ENCODE results near the gene SPTBN5. TPM values are rescaled to one million over a fixed set of nuclear protein-coding genes. Genes with fewer than 3 reads are reported as not detected.

Gene SPTBN5
- total RNA-seq, 2 donors from 2014 or later, result 0.72 to 2.3 TPM

DNA sequence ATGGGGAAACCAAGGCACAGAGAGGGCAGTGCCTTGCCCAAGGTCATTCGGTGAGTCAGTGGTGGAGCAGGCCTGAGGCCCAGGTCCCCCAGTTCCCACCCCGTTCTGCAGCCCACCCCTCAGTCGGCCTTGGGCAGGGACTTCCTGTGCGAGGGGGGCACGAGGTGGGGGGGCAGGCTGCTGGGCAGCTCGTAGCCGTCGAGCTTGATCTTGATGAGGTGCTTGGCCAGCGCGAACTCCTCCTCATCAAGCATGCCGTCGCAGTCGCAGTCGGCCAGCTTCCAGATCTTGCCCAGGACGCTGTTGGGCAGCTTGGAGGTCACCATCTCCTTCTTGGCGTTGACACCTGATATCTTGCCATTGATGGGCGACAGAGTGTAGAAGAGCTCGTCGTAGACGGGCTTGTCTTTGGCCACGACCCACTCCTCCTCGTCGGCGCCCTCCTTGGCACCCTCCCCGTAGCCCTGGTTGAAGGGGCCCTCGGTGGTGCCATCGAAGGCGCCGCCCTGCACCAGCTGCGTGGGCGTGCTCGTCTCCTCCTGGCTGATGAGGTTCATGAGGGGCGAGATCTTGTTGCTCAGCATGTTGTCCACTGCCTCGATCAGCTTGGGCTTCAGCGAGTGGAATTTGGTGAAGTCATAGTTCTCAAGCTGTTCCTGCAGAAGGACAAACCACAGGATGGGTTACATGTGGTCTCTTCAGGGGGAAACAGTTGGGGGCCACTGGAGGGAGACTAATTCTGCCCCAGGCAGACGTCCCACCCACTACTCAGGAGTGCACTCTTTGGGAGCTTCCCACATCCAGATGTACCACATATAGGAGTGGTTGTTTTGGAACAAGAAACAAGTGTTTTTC, 6.9 kb upstream of the SPTBN5 start:
- Histone ChIP-seq H3K27ac (no peak overlapping the region), H3K36me3 (peaks cover 4% of the 10 kb centered on the region), H3K27me3 (no peaks in the 10 kb centered on the region), H3K4me3 (no peak overlapping the region), H3K9ac (ENCODE audit: low read depth in 2 of 2, low read length in 2 of 2) (no peak overlapping the region), H3K4me1 (no peaks in the 10 kb centered on the region), H3K9me3 (no peaks in the 10 kb centered on the region)
- DNase-seq, result no peak
- intact Hi-C loops (cut with DNase I), result loop anchor here (5.0 kb wide), 1 partner anchor 128 kb away; the partner anchor contains the start of gene MAPKBP1
- no peak for TF ChIP-seq CTCF (IDR thresholded peaks at IDR 0.05)

DNA sequence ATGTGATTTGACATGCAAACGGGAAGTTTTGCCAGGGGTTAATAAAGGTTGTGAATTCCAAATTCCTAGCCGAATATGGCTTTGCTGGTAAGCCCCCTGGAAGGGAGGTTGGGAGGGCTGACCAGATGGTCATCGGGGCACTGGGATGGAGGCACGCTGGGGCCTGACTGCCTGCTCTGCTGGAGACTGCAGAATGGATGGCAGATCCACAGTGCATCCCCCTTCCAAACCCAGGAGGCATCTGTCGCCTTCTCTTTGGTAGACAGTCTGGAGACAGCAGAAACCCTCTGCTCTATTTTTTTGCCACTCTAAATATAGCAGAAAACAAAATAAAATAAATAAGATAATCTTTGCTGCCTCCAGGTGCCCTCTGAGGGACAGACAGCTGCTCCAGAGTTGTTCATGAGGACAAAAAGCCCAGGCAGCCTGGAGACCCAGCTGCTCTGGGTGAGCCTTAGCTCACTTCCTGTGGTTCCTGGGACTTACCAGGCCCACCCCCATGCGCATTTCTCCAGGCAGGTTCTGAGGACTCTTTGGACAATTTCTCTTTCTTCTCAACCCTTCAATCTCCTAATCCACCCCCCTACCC, 6.1 kb upstream of the SPTBN5 start:
- Histone ChIP-seq H3K9ac (ENCODE audit: low read depth in 2 of 2, low read length in 2 of 2) (no peak overlapping the region), H3K9me3 (no peaks in the 10 kb centered on the region), H3K36me3 (peaks cover 4% of the 10 kb centered on the region), H3K27me3 (no peaks in the 10 kb centered on the region), H3K4me1 (peaks cover 2% of the 10 kb centered on the region), H3K27ac (no peak overlapping the region), H3K4me3 (no peak overlapping the region)
- intact Hi-C loops (cut with DNase I), result loop anchor here (5.0 kb wide), 1 partner anchor 128 kb away; the partner anchor contains the start of gene MAPKBP1
- DNase-seq, result no peak
- no peak for TF ChIP-seq CTCF (IDR thresholded peaks at IDR 0.05)

GRCh38 chr15:41897363-41897799, 3.5 kb upstream of the SPTBN5 start:
- DNase-seq, result no peak
- intact Hi-C loops (cut with DNase I), result no loop called here

DNA sequence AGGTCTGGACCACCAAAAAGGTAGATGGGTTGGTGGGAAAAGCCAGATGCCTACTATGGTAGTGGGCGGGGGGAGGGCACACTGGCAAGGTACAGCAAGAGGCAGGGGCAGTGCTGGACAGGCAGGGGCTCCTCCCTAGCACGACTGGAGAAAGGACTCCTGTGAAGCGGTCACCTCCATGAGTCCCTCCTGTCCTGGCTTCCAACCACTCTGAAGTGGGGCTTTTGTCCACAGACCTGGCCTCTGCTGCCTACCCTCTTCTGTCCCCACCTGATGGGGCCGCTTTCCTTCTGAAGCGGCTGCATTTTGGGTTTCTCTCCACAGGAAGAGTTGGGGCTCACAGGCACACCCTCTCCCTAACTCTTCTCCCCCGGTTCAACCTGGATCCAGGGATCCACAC, 2.7 kb upstream of the SPTBN5 start:
- intact Hi-C loops (cut with DNase I), result no loop called here
- no peak for TF ChIP-seq CTCF (IDR thresholded peaks at IDR 0.05)
- peaks cover 4% of the 10 kb centered on the region for H3K36me3 ChIP-seq
- H3K27me3 ChIP-seq, result no peaks in the 10 kb centered on the region
- H3K4me1 ChIP-seq, result peaks cover 9% of the 10 kb centered on the region
- DNase-seq, result no peak
- no peak overlapping the region for H3K9ac ChIP-seq (ENCODE audit: low read depth in 2 of 2, low read length in 2 of 2)
- H3K4me3 ChIP-seq, result no peak overlapping the region
- H3K27ac ChIP-seq, result no peak overlapping the region
- H3K9me3 ChIP-seq, result no peaks in the 10 kb centered on the region

More at GRCh38 chr15:41897363-41897799, 3.5 kb upstream of the SPTBN5 start:
- H3K27me3 ChIP-seq, result no peaks in the 10 kb centered on the region
- peaks cover 9% of the 10 kb centered on the region for H3K4me1 ChIP-seq
- no peak overlapping the region for H3K27ac ChIP-seq
- no peak overlapping the region for H3K4me3 ChIP-seq
- H3K36me3 ChIP-seq, result peaks cover 4% of the 10 kb centered on the region
- H3K9ac ChIP-seq (ENCODE audit: low read depth in 2 of 2, low read length in 2 of 2), result no peak overlapping the region
- no peak for TF ChIP-seq CTCF (IDR thresholded peaks at IDR 0.05)
- no peaks in the 10 kb centered on the region for H3K9me3 ChIP-seq

DNA sequence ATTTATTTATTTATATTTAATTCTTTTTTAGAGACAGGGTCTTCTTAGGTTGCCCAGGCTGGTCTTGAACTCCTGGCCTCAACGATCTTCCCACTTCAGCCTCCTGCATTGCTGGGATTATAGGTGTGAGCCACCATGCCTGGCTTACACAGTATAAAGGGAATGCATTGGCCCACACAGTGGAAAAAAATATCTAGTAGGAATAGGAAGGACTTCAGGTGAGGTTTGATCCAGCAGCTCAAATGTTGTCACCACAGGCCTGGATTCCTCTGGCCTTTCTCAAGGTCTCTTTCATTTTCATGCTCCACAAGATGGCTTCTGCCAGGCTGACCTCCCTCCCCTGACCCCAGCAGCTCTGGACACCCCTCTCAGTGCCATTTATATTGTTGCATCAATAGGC, 2.1 kb upstream of the SPTBN5 start:
- peaks cover 9% of the 10 kb centered on the region for H3K4me1 ChIP-seq
- H3K27me3 ChIP-seq, result no peaks in the 10 kb centered on the region
- H3K36me3 ChIP-seq, result peaks cover 4% of the 10 kb centered on the region
- no peak overlapping the region for H3K27ac ChIP-seq
- no peak overlapping the region for H3K9ac ChIP-seq (ENCODE audit: low read depth in 2 of 2, low read length in 2 of 2)
- no peak for DNase-seq
- intact Hi-C loops (cut with DNase I), result no loop called here
- TF ChIP-seq CTCF (IDR thresholded peaks at IDR 0.05), result no peak
- H3K4me3 ChIP-seq, result no peak overlapping the region
- H3K9me3 ChIP-seq, result no peaks in the 10 kb centered on the region
